PC-9 (cell line): Measurements from ENCODE around the gene BRIP1.

Source experiments
- CTCF ChIP-seq: fragments of 200-600 bp; sonication (generic); conservative IDR thresholded peaks from 2 replicates; pipeline ENCODE4 v1.6.1; 2017; ENCODE audit warnings: mixed run types, antibody characterized with exemption, mild to moderate bottlenecking, moderate library complexity
- EZH2 ChIP-seq: fragments of 200-600 bp; sonication (generic); IDR thresholded peaks from 2 replicates; pipeline ENCODE4 v1.8.0; 2017; ENCODE audit warnings: antibody characterized with exemption, low read depth

GRCh38 chr17:61770043-61770442 lies 93.3 kb downstream of the BRIP1 start:
- TF ChIP-seq CTCF: no peak
- TF ChIP-seq EZH2: no peak
